ENCODE measurements around the gene FNIP1. TPM values are rescaled to one million over a fixed set of nuclear protein-coding genes. Genes with fewer than 3 reads are reported as not detected.

FNIP1 gene
- total and polyA plus RNA-seq, 2 of the 8 experiments (the other 6 are each of a cell fraction or from before 2014, with no cell fraction given), result 3.5 to 17.3 TPM

DNA sequence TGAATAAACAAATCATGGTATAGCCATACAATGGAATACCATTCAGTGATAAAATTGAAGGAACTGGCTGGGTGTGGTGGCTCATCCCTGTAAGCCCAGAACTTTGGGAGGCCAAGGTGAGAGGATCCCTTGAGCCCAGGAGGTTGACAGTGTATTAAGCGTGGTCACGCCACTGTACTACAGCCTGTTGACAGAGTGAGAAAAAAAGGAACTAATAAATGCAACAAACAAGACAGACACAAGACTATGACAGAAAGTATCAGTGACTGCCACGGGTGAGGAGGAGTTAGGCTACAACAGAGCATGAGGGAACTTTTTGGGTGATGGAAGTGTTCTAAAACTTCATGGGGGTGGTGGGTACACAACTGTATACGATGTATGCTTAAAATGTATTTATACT lies 2.2 kb downstream of the FNIP1 start:
- H3K9ac ChIP-seq (replicated peaks in 1 of 4; ENCODE audit: extremely low read depth in 1 of 4, low read depth in 3 of 4, low read length in 3 of 4), result no peak overlapping the region
- no peak overlapping the region for H3K4me3 ChIP-seq (ENCODE audit: extremely low read depth in 1 of 4, insufficient read depth in 2 of 4, low read depth in 3 of 4, low read length in 4 of 4)
- H4K5ac ChIP-seq (ENCODE audit: insufficient read length, low read depth, low read length), result no peak overlapping the region
- H3K36me3 ChIP-seq (ENCODE audit: control insufficient read depth in 2 of 4, insufficient read depth in 4 of 4, low read length in 3 of 4), result no peaks in the 10 kb centered on the region
- H3K27me3 ChIP-seq (replicated peaks in 1 of 4; ENCODE audit: control insufficient read depth in 3 of 4, extremely low read depth in 1 of 4, insufficient read depth in 3 of 4, low read length in 3 of 4), result peaks cover 0 to 3% (median 0%) of the 10 kb centered on the region in 4 experiments; a peak in 1 of 7 replicates
- H3K9me3 ChIP-seq (ENCODE audit: insufficient read depth in 2 of 2, low read depth in 1 of 2, low read length in 1 of 2), result no peaks in the 10 kb centered on the region
- DNase-seq (ENCODE audit: low read depth in 1 of 2, low spot score in 2 of 2) (no peak), FAIRE-seq (no peak)
- H3K79me1 ChIP-seq (ENCODE audit: low read depth, low read length), result peaks cover 3% of the 10 kb centered on the region; the same call in 1 of the 2 replicates
- H3K27ac ChIP-seq (ENCODE audit: low read depth, low read length), result no peak overlapping the region
- no peak overlapping the region for H3K14ac ChIP-seq (ENCODE audit: insufficient read length)
- 0 out of 7 replicates have a peak, but pooled peaks cover 0 to 1% (median 0%) of the 10 kb centered on the region in 4 experiments for H3K4me1 ChIP-seq (replicated peaks in 1 of 4; ENCODE audit: control insufficient read depth in 3 of 4, insufficient read depth in 4 of 4, low read length in 3 of 4)
- H2BK120ac ChIP-seq (replicated peaks; ENCODE audit: low read depth, low read length), result no peak overlapping the region
- ChIA-PET POLR2A (ENCODE audit: partially characterized antibody) (no interaction called here), CTCF (ENCODE audit: partially characterized antibody) (no interaction called here)
- H3K4me2 ChIP-seq (ENCODE audit: insufficient read depth in 1 of 2, low read depth in 2 of 2, low read length in 2 of 2), result no peak overlapping the region
- H4K20me1 ChIP-seq (replicated peaks in 1 of 2; ENCODE audit: control insufficient read depth in 1 of 2, insufficient read depth in 2 of 2, low read length in 2 of 2), result peaks cover 3 to 6% of the 10 kb centered on the region in 2 experiments
- WGBS, 2 experiments (ENCODE audit: extremely low coverage in 1 of 2, insufficient coverage in 1 of 2, insufficient read length in 1 of 2, insufficient replicate concordance in 2 of 2, low coverage in 1 of 2, low lambda C conversion rate in 2 of 2, missing lambda C conversion rate in 1 of 2), result 89% methylated on average over 4 of the region's 4 CpGs; no CpG with 5 or more reads in 1 of the 2 experiments
- H3K56ac ChIP-seq (replicated peaks; ENCODE audit: insufficient read length, low read depth, low read length), result no peak overlapping the region
- no peak overlapping the region for H2BK20ac ChIP-seq (ENCODE audit: low read length)
- no peak overlapping the region for H2AK5ac ChIP-seq (ENCODE audit: low read depth, low read length)
- H4K91ac ChIP-seq (replicated peaks; ENCODE audit: insufficient read length, low read length), result no peak overlapping the region
- H3K23me2 ChIP-seq (ENCODE audit: low read depth, low read length), result peaks cover 3% of the 10 kb centered on the region; the same call in 1 of the 2 replicates
- H2AFZ ChIP-seq (ENCODE audit: low read length), result no peak overlapping the region
- no peak overlapping the region for H4K8ac ChIP-seq (ENCODE audit: extremely low read depth, insufficient read depth, low read length)
- H3K79me2 ChIP-seq (ENCODE audit: control insufficient read depth in 1 of 2, insufficient read depth in 2 of 2, low read length in 2 of 2), result peaks cover 9 to 62% of the 10 kb centered on the region in 2 experiments; a peak in 3 of 4 replicates
- no peak overlapping the region for H3K18ac ChIP-seq (ENCODE audit: extremely low read depth, low read length)
- no peak overlapping the region for H3K23ac ChIP-seq (ENCODE audit: insufficient read length)
- H2BK12ac ChIP-seq (ENCODE audit: low read depth, low read length), result no peak overlapping the region
- TF ChIP-seq SRF (IDR thresholded peaks at IDR 0.05; ENCODE audit: low read depth, low read length) (no peak), RXRA (IDR thresholded peaks at IDR 0.05; ENCODE audit: insufficient read depth, low read depth, low read length) (no peak), NRF1 (IDR thresholded peaks at IDR 0.05; ENCODE audit: low read depth, low read length) (no peak), KDM4A (IDR thresholded peaks at IDR 0.05; ENCODE audit: low read depth, low read length, severe bottlenecking) (no peak), GTF2F1 (IDR thresholded peaks at IDR 0.05; ENCODE audit: borderline replicate concordance, low read depth, low read length) (no peak), TCF12 (IDR thresholded peaks at IDR 0.05; ENCODE audit: low read depth, low read length) (no peak), EP300 (IDR thresholded peaks at IDR 0.05; ENCODE audit: borderline replicate concordance in 1 of 2, low read depth in 2 of 2, low read length in 2 of 2) (no peak), RAD21 (IDR thresholded peaks at IDR 0.05 in 1 of 2, conservative IDR thresholded peaks at IDR 0.05 in 1 of 2; ENCODE audit: low read depth in 2 of 2, low read length in 2 of 2) (no peak), ASH2L (IDR thresholded peaks at IDR 0.05; ENCODE audit: low read length) (no peak), EGR1 (IDR thresholded peaks at IDR 0.05; ENCODE audit: borderline replicate concordance, low read depth, low read length) (no peak), MAFK (IDR thresholded peaks at IDR 0.05; ENCODE audit: low read depth, low read length) (no peak), RBBP5 (IDR thresholded peaks at IDR 0.05; ENCODE audit: borderline replicate concordance, low read depth, low read length) (no peak)
- TF ChIP-seq, protein P1, sequence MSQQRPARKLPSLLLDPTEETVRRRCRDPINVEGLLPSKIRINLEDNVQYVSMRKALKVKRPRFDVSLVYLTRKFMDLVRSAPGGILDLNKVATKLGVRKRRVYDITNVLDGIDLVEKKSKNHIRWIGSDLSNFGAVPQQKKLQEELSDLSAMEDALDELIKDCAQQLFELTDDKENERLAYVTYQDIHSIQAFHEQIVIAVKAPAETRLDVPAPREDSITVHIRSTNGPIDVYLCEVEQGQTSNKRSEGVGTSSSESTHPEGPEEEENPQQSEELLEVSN (IDR thresholded peaks at IDR 0.05), result no peak
- H2BK15ac ChIP-seq (ENCODE audit: low read length), result no peak overlapping the region
- H3K4ac ChIP-seq (replicated peaks; ENCODE audit: insufficient read length, low read depth, low read length), result no peak overlapping the region
- H2BK5ac ChIP-seq (ENCODE audit: low read depth, low read length), result no peak overlapping the region
